T-helper 17 cell (primary cell): ENCODE results near the gene TTLL13. TPM values are rescaled to one million over a fixed set of nuclear protein-coding genes. Genes with fewer than 3 reads are reported as not detected.
"Not testable (repeated sequence)": the region's sequence is repeated elsewhere in the genome, so short reads cannot be mapped to it uniquely, and the experiment has no call there.

ENCODE experiments used
- ATAC-seq: fragments of 150-1000 bp; cut with Tn5 transposase; 2 replicates; pipeline ENCODE4 v1.10.0; 2021; ENCODE audit warnings: mild to moderate bottlenecking, moderate library complexity
- DNase-seq, 3 donors: peaks; one replicate each; pipeline versions ENCODE4 v3.0.0 to v3.0.0-alpha.2; 2020 to 2021
- H3K9me3 ChIP-seq: one replicate; pipeline ENCODE4 v1.7.0; 2013; ENCODE audit warnings: low read length, mild to moderate bottlenecking; ENCODE audit not compliant: control insufficient read depth, poor library complexity, severe bottlenecking
- H3K27ac Mint-ChIP-seq: one replicate; pipeline ENCODE4 v1.8.0; 2022; ENCODE audit warnings: mild to moderate bottlenecking, moderate library complexity, mixed read lengths
- H3K27me3 Mint-ChIP-seq: one replicate; pipeline ENCODE4 v1.8.0; 2022; ENCODE audit warnings: mixed read lengths
- H3K36me3 Mint-ChIP-seq: one replicate; pipeline ENCODE4 v1.8.0; 2022; ENCODE audit warnings: low read depth, mixed read lengths
- H3K4me1 Mint-ChIP-seq: one replicate; pipeline ENCODE4 v1.8.0; 2022; ENCODE audit warnings: mild to moderate bottlenecking, mixed read lengths
- H3K4me3 Mint-ChIP-seq: one replicate; pipeline ENCODE4 v1.8.0; 2022; ENCODE audit warnings: mild to moderate bottlenecking, moderate library complexity, mixed read lengths
- total RNA-seq, 4 donors: library from RNA in 2 of 4; stranded (reverse) in 2 of 4; gene quantifications; one replicate each; pipeline ENCODE4 v1.2.3 and lab custom pipeline; 2022 to 2026

Gene TTLL13
- total RNA-seq, 2 donors from 2014 or later = 0.29 TPM; not detected in 1

GRCh38 chr15:90233387-90234095 is 15.8 kb upstream of the TTLL13 start, which contains the start of gene CIB1:
Gene CIB1 (minus strand): TSS chr15:90233941. CDS start chr15:90233885, 56 bp downstream.
- peaks cover 4% of the 10 kb centered on the region for H3K36me3 Mint-ChIP-seq
- DNase-seq = peak; percentile 95 to 97 (median 96)

GRCh38 chr15:90234096-90234988 is 15.0 kb upstream of the TTLL13 start, which contains the start of gene GDPGP1:
Gene GDPGP1 (plus strand): TSS chr15:90234209. CDS start chr15:90240909, 6,700 bp downstream.
- peak within 1 kb of the TSS; percentile 97 for H3K4me3 Mint-ChIP-seq
- DNase-seq (no peak), ATAC-seq (peak; percentile 69)
- peaks cover 6% of the 10 kb centered on the region for H3K36me3 Mint-ChIP-seq
- H3K27me3 Mint-ChIP-seq = no peaks in the 10 kb centered on the region
- H3K4me1 Mint-ChIP-seq = peaks cover 35% of the 10 kb centered on the region
- peak within 1 kb of the TSS; percentile 100 for H3K27ac Mint-ChIP-seq
- no peaks in the 10 kb centered on the region for H3K9me3 ChIP-seq

More at GRCh38 chr15:90233387-90234095, 15.8 kb upstream of the TTLL13 start, which contains the start of gene CIB1:
- Mint-ChIP-seq H3K27me3 (no peaks in the 10 kb centered on the region), H3K4me1 (peaks cover 40% of the 10 kb centered on the region), H3K27ac (peak within 1 kb of the TSS; percentile 100), H3K4me3 (peak within 1 kb of the TSS; percentile 97)
- no peaks in the 10 kb centered on the region for H3K9me3 ChIP-seq
- peak; percentile 81 for ATAC-seq

GRCh38 chr15:90239371-90239770 is 10.0 kb upstream of the TTLL13 start:
- ATAC-seq = no peak
- Mint-ChIP-seq H3K4me3 (no peak overlapping the region), H3K27ac (peak overlapping the region; percentile 45), H3K36me3 (peaks cover 2% of the 10 kb centered on the region), H3K27me3 (no peaks in the 10 kb centered on the region), H3K4me1 (peaks cover 13% of the 10 kb centered on the region)
- H3K9me3 ChIP-seq = no peaks in the 10 kb centered on the region
- no peak for DNase-seq

- H3K4me1 Mint-ChIP-seq = peaks cover 5% of the 10 kb centered on the region
- no peak overlapping the region for H3K27ac Mint-ChIP-seq
- peaks cover 2% of the 10 kb centered on the region for H3K36me3 Mint-ChIP-seq
- H3K4me3 Mint-ChIP-seq = no peak overlapping the region
- no peaks in the 10 kb centered on the region for H3K27me3 Mint-ChIP-seq
- ATAC-seq = no peak
- DNase-seq = no peak
- H3K9me3 ChIP-seq = no peaks in the 10 kb centered on the region
Observed at GRCh38 chr15:90240856-90241255, 8.5 kb upstream of the TTLL13 start.

GRCh38 chr15:90241343-90242192 is 7.8 kb upstream of the TTLL13 start:
- Mint-ChIP-seq H3K27me3 (no peaks in the 10 kb centered on the region), H3K4me3 (no peak overlapping the region), H3K36me3 (peaks cover 2% of the 10 kb centered on the region), H3K4me1 (peaks cover 3% of the 10 kb centered on the region), H3K27ac (no peak overlapping the region)
- no peaks in the 10 kb centered on the region for H3K9me3 ChIP-seq
- DNase-seq (no peak), ATAC-seq (no peak)

GRCh38 chr15:90243943-90244639 is 5.3 kb upstream of the TTLL13 start:
- H3K4me3 Mint-ChIP-seq = no peak overlapping the region
- DNase-seq = no peak
- H3K9me3 ChIP-seq = no peaks in the 10 kb centered on the region
- no peak for ATAC-seq
- no peaks in the 10 kb centered on the region for H3K27me3 Mint-ChIP-seq
- H3K27ac Mint-ChIP-seq = no peak overlapping the region
- peaks cover 2% of the 10 kb centered on the region for H3K36me3 Mint-ChIP-seq
- peaks cover 8% of the 10 kb centered on the region for H3K4me1 Mint-ChIP-seq

GRCh38 chr15:90248789-90249202 is 560 bp upstream of the TTLL13 start:
- DNase-seq (no peak), ATAC-seq (no peak)
- H3K9me3 ChIP-seq = no peaks in the 10 kb centered on the region
- Mint-ChIP-seq H3K4me3 (peak overlapping the region; percentile 80), H3K27ac (peak overlapping the region; percentile 86), H3K27me3 (no peaks in the 10 kb centered on the region), H3K36me3 (no peaks in the 10 kb centered on the region), H3K4me1 (peaks cover 11% of the 10 kb centered on the region)

- Mint-ChIP-seq H3K36me3 (peaks cover 2% of the 10 kb centered on the region), H3K27ac (no peak overlapping the region), H3K4me1 (peaks cover 5% of the 10 kb centered on the region), H3K4me3 (no peak overlapping the region), H3K27me3 (peaks cover 20% of the 10 kb centered on the region)
- ATAC-seq (no peak), DNase-seq (no peak)
- H3K9me3 ChIP-seq = no peaks in the 10 kb centered on the region
Observed at GRCh38 chr15:90257776-90258175, 8.4 kb downstream of the TTLL13 start.

GRCh38 chr15:90259524-90259923 is 10.2 kb downstream of the TTLL13 start:
- peaks cover 2% of the 10 kb centered on the region for H3K36me3 Mint-ChIP-seq
- no peak overlapping the region for H3K27ac Mint-ChIP-seq
- no peaks in the 10 kb centered on the region for H3K9me3 ChIP-seq
- H3K27me3 Mint-ChIP-seq = peaks cover 20% of the 10 kb centered on the region
- ATAC-seq (no peak), DNase-seq (no peak)
- H3K4me1 Mint-ChIP-seq = peaks cover 9% of the 10 kb centered on the region
- H3K4me3 Mint-ChIP-seq = no peak overlapping the region

- DNase-seq, H3K36me3 Mint-ChIP-seq, H3K4me3 Mint-ChIP-seq, H3K27ac Mint-ChIP-seq, H3K9me3 ChIP-seq, ATAC-seq: not testable (repeated sequence)
- Mint-ChIP-seq H3K27me3 (peaks cover 13% of the 10 kb centered on the region), H3K4me1 (peaks cover 17% of the 10 kb centered on the region)
Observed at GRCh38 chr15:90260731-90261130, 11.4 kb downstream of the TTLL13 start.

GRCh38 chr15:90261811-90262210 is 12.5 kb downstream of the TTLL13 start:
- peaks cover 4% of the 10 kb centered on the region for H3K27me3 Mint-ChIP-seq
- H3K4me3 Mint-ChIP-seq = no peak overlapping the region
- peaks cover 21% of the 10 kb centered on the region for H3K4me1 Mint-ChIP-seq
- no peak for ATAC-seq
- H3K27ac Mint-ChIP-seq = no peak overlapping the region
- no peaks in the 10 kb centered on the region for H3K36me3 Mint-ChIP-seq
- no peak for DNase-seq
- H3K9me3 ChIP-seq = no peaks in the 10 kb centered on the region

- Mint-ChIP-seq H3K4me1 (peaks cover 25% of the 10 kb centered on the region), H3K4me3 (peak overlapping the region; percentile 45), H3K27me3 (no peaks in the 10 kb centered on the region), H3K36me3 (no peaks in the 10 kb centered on the region), H3K27ac (peak overlapping the region; percentile 45)
- H3K9me3 ChIP-seq = no peaks in the 10 kb centered on the region
- ATAC-seq (no peak), DNase-seq (no peak)
Observed at GRCh38 chr15:90262426-90262825, 13.1 kb downstream of the TTLL13 start.
